ENCODE data around the gene SLC27A4.

DNA sequence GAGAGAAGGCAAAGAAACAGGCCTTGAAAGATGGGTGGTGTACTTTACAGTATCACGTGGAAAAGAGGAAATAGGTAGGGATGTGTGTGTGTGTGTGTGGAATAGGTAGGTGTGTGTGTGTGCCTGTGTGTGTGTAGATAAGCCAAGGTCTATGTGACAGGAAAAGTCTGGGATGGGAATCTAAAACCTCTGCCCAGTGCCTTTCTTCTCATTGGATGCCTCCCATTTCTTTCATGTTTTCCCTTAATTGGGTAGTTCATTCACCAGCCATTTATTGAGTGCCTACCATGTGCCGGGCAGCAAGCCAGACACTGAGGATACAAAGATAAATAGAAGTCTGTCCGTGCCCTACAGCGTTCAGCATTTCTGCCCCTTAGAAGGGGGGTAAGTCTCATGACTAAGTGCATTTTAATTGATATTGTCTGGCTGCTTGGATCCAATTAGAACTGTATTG, 31.9 kb downstream of the SLC27A4 start:
- TF ChIP-seq, protein P1, sequence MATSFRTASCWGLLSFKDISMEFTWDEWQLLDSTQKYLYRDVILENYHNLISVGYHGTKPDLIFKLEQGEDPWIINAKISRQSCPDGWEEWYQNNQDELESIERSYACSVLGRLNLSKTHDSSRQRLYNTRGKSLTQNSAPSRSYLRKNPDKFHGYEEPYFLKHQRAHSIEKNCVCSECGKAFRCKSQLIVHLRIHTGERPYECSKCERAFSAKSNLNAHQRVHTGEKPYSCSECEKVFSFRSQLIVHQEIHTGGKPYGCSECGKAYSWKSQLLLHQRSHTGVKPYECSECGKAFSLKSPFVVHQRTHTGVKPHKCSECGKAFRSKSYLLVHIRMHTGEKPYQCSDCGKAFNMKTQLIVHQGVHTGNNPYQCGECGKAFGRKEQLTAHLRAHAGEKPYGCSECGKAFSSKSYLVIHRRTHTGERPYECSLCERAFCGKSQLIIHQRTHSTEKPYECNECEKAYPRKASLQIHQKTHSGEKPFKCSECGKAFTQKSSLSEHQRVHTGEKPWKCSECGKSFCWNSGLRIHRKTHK (tag by site-specific recombination; IDR thresholded peaks at IDR 0.05): no peak
- TF ChIP-seq, protein P2, sequence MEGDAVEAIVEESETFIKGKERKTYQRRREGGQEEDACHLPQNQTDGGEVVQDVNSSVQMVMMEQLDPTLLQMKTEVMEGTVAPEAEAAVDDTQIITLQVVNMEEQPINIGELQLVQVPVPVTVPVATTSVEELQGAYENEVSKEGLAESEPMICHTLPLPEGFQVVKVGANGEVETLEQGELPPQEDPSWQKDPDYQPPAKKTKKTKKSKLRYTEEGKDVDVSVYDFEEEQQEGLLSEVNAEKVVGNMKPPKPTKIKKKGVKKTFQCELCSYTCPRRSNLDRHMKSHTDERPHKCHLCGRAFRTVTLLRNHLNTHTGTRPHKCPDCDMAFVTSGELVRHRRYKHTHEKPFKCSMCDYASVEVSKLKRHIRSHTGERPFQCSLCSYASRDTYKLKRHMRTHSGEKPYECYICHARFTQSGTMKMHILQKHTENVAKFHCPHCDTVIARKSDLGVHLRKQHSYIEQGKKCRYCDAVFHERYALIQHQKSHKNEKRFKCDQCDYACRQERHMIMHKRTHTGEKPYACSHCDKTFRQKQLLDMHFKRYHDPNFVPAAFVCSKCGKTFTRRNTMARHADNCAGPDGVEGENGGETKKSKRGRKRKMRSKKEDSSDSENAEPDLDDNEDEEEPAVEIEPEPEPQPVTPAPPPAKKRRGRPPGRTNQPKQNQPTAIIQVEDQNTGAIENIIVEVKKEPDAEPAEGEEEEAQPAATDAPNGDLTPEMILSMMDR (tag by site-specific recombination; IDR thresholded peaks at IDR 0.05): no peak
- TF ChIP-seq RBAK (tag by site-specific recombination; IDR thresholded peaks at IDR 0.05) (no peak), YY1 (tag by site-specific recombination; IDR thresholded peaks at IDR 0.05) (no peak)
- TF ChIP-seq, protein P3, sequence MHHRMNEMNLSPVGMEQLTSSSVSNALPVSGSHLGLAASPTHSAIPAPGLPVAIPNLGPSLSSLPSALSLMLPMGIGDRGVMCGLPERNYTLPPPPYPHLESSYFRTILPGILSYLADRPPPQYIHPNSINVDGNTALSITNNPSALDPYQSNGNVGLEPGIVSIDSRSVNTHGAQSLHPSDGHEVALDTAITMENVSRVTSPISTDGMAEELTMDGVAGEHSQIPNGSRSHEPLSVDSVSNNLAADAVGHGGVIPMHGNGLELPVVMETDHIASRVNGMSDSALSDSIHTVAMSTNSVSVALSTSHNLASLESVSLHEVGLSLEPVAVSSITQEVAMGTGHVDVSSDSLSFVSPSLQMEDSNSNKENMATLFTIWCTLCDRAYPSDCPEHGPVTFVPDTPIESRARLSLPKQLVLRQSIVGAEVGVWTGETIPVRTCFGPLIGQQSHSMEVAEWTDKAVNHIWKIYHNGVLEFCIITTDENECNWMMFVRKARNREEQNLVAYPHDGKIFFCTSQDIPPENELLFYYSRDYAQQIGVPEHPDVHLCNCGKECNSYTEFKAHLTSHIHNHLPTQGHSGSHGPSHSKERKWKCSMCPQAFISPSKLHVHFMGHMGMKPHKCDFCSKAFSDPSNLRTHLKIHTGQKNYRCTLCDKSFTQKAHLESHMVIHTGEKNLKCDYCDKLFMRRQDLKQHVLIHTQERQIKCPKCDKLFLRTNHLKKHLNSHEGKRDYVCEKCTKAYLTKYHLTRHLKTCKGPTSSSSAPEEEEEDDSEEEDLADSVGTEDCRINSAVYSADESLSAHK (tag by site-specific recombination; IDR thresholded peaks at IDR 0.05): no peak

Measured in HEK293 (cell line).